Peyer's patch (tissue), 4 donors: ENCODE results near the gene ST7. TPM values are rescaled to one million over a fixed set of nuclear protein-coding genes. Genes with fewer than 3 reads are reported as not detected.
"Not testable (repeated sequence)": the region's sequence is repeated elsewhere in the genome, so short reads cannot be mapped to it uniquely, and the experiment has no call there.

Source experiments
- DNase-seq, 3 donors: peaks; one replicate each; pipeline ENCODE4 v3.0.0-alpha.2; 2017 to 2019
- H3K27ac ChIP-seq, 4 donors: fragments of 200-600 bp; sonication (generic); one replicate each; pipeline ENCODE4 v1.5.1; 2016 to 2019
- H3K27me3 ChIP-seq, 2 donors: fragments of 200-600 bp; sonication (generic); one replicate each; pipeline ENCODE4 v1.5.1; 2019
- H3K36me3 ChIP-seq, 3 donors: fragments of 200-600 bp; sonication (generic); one replicate each; pipeline ENCODE4 v1.5.1; 2016 to 2019
- H3K4me1 ChIP-seq, 4 donors: fragments of 200-600 bp; sonication (generic); one replicate each; pipeline ENCODE4 v1.5.1; 2016 to 2019
- H3K4me3 ChIP-seq, 4 donors: fragments of 200-600 bp; sonication (generic); 1 replicate in 3 of 4; 2 replicates in 1 of 4; pipeline ENCODE4 v1.5.1; 2016 to 2019; ENCODE audit warnings: mild to moderate bottlenecking in 1 of 4
- H3K9me3 ChIP-seq, 4 donors: fragments of 200-600 bp; sonication (generic); one replicate each; pipeline ENCODE4 v1.5.1; 2016 to 2019; ENCODE audit warnings: mild to moderate bottlenecking in 1 of 4
- CTCF ChIP-seq, 6 experiments: fragments of 450-650 bp in 4 of 6; fragments of 200-600 bp in 2 of 6; sonication (generic) in 1 of 6; IDR thresholded peaks; one replicate each; pipeline ENCODE4 v1.5.1; 2017 to 2019; ENCODE audit warnings: antibody characterized with exemption in 6 of 6, mild to moderate bottlenecking in 3 of 6, moderate library complexity in 1 of 6
- POLR2A ChIP-seq, 2 donors: fragments of 450-650 bp; IDR thresholded peaks; one replicate each; pipeline ENCODE4 v1.5.1; 2017; ENCODE audit warnings: antibody characterized with exemption in 2 of 2, mild to moderate bottlenecking in 2 of 2, moderate library complexity in 2 of 2
- total RNA-seq, 4 donors: library from RNA; depleted of rRNA; stranded (reverse); fragments of >200 nt; gene quantifications; one replicate each; pipeline ENCODE4 v1.1.0, GENCODE V29; 2016

ST7 gene
- total RNA-seq, 4 donors from 2014 or later: 26.8 to 39.6 (median 29.8) TPM

- TF ChIP-seq CTCF (IDR thresholded peaks at IDR 0.05): no peak
- no peak for TF ChIP-seq POLR2A (IDR thresholded peaks at IDR 0.05)
- no peak overlapping the region for H3K4me3 ChIP-seq
- DNase-seq: no peak
- H3K4me1 ChIP-seq: peaks cover 0 to 27% (median 5%) of the 10 kb centered on the region in 4 donors
- H3K27ac ChIP-seq: peak overlapping the region in 2 of 4 donors; percentile 12 to 33
- no peaks in the 10 kb centered on the region for H3K9me3 ChIP-seq
- no peaks in the 10 kb centered on the region for H3K27me3 ChIP-seq
- H3K36me3 ChIP-seq: no peaks in the 10 kb centered on the region
These were observed 2.6 kb downstream of the ST7 start for GRCh38 chr7:116955801-116956476.

- no peak for DNase-seq
- Histone ChIP-seq H3K27me3 (no peaks in the 10 kb centered on the region), H3K4me1 (peaks cover 0 to 27% (median 5%) of the 10 kb centered on the region in 4 donors), H3K9me3 (no peaks in the 10 kb centered on the region), H3K36me3 (no peaks in the 10 kb centered on the region), H3K27ac (peak overlapping the region in 2 of 4 donors; percentile 12 to 33), H3K4me3 (no peak overlapping the region)
- TF ChIP-seq POLR2A (IDR thresholded peaks at IDR 0.05): no peak
- no peak for TF ChIP-seq CTCF (IDR thresholded peaks at IDR 0.05)
These were observed 3.1 kb downstream of the ST7 start for GRCh38 chr7:116956477-116956804.

- no peak for TF ChIP-seq CTCF (IDR thresholded peaks at IDR 0.05)
- no peak for TF ChIP-seq POLR2A (IDR thresholded peaks at IDR 0.05)
- no peak overlapping the region for H3K4me3 ChIP-seq
- H3K9me3 ChIP-seq: no peaks in the 10 kb centered on the region
- no peaks in the 10 kb centered on the region for H3K36me3 ChIP-seq
- no peaks in the 10 kb centered on the region for H3K27me3 ChIP-seq
- DNase-seq: no peak
- H3K4me1 ChIP-seq: peaks cover 0 to 19% (median 3%) of the 10 kb centered on the region in 4 donors
- no peak overlapping the region for H3K27ac ChIP-seq
These were observed 4.6 kb downstream of the ST7 start for GRCh38 chr7:116957874-116958273.

- H3K4me3 ChIP-seq, H3K36me3 ChIP-seq, DNase-seq, H3K27ac ChIP-seq, H3K4me1 ChIP-seq, H3K9me3 ChIP-seq, H3K27me3 ChIP-seq: not testable (repeated sequence)
These were observed 8.8 kb downstream of the ST7 start for GRCh38 chr7:116961966-116962673.

- no peak for TF ChIP-seq POLR2A (IDR thresholded peaks at IDR 0.05)
- TF ChIP-seq CTCF (IDR thresholded peaks at IDR 0.05): no peak
- no peak overlapping the region for H3K4me3 ChIP-seq
- no peaks in the 10 kb centered on the region for H3K36me3 ChIP-seq
- H3K9me3 ChIP-seq: no peaks in the 10 kb centered on the region
- no peaks in the 10 kb centered on the region for H3K4me1 ChIP-seq
- H3K27ac ChIP-seq: no peak overlapping the region
- no peak for DNase-seq
- H3K27me3 ChIP-seq: no peaks in the 10 kb centered on the region
These were observed 9.9 kb downstream of the ST7 start for GRCh38 chr7:116963234-116963633.

GRCh38 chr7:116966601-116967000, 13.3 kb downstream of the ST7 start:
- no peak for TF ChIP-seq CTCF (IDR thresholded peaks at IDR 0.05)
- no peak for TF ChIP-seq POLR2A (IDR thresholded peaks at IDR 0.05)
- no peaks in the 10 kb centered on the region for H3K27me3 ChIP-seq
- H3K36me3 ChIP-seq: no peaks in the 10 kb centered on the region
- no peak overlapping the region for H3K4me3 ChIP-seq
- no peaks in the 10 kb centered on the region for H3K9me3 ChIP-seq
- DNase-seq: no peak
- no peak overlapping the region for H3K27ac ChIP-seq
- H3K4me1 ChIP-seq: no peaks in the 10 kb centered on the region
